K562 (cell line): ENCODE data around the gene MYL11. TPM values are rescaled to one million over a fixed set of nuclear protein-coding genes. Genes with fewer than 3 reads are reported as not detected.

Experiments
- ATAC-seq: fragments of 200-7000 bp; cut with Tn5 transposase; 3 replicates; pipeline ENCODE4 v1.9.1; 2020; ENCODE audit warnings: moderate library complexity
- BruUV-seq: library from RNA; stranded (reverse); fragments of 400-500 nt; replicated peaks from 2 replicates; lab custom pipeline; 2021; lab: Mats Ljungman, UMichigan
- CTCF ChIA-PET: fragments of 300-600 bp; formaldehyde crosslinking; extraction: SDS; loops from one replicate; lab custom pipeline; 2021; ENCODE audit warnings: low intra/inter-chr PET ratio; lab: Yijun Ruan, JAX
- POLR2A ChIA-PET: fragments of 300-600, 350-650 bp; sonication (Branson Sonifier 250); formaldehyde crosslinking; extraction: SDS; loops from one replicate; lab custom pipeline; 2021; ENCODE audit warnings: antibody characterized with exemption, inconsistent platforms; lab: Yijun Ruan, JAX
- DNase-seq, 4 experiments: peaks; one replicate each; pipeline versions ENCODE4 v3.0.0 to v3.0.0-alpha.2; 2011 to 2018; ENCODE audit warnings: low spot score in 3 of 4, mixed read lengths in 3 of 4; ENCODE audit errors: extremely low read depth in 1 of 4
- FAIRE-seq: peaks from 2 replicates; lab custom pipeline; 2011; peaks lifted over from hg19 to GRCh38; lab: Jason Lieb, UNC
- H2AFZ ChIP-seq: 2 replicates; pipeline ENCODE4 v1.6.0; 2011; ENCODE audit warnings: low read depth, low read length, control low read depth, inconsistent platforms
- H3K27ac ChIP-seq: fragments of 200-600 bp; 3 replicates; pipeline ENCODE4 v1.8.0; 2011; ENCODE audit warnings: low read depth, mild to moderate bottlenecking, control low read depth, inconsistent platforms, low read length, moderate library complexity, mixed read lengths; ENCODE audit errors: extremely low read depth
- H3K27me3 ChIP-seq, 2 experiments: fragments of 300-600 bp in 1 of 2; 2 replicates in 1 of 2; 3 replicates in 1 of 2; pipeline versions ENCODE4 v1.6.0 to v1.8.0; 2011; ENCODE audit warnings: inconsistent platforms in 2 of 2, low read length in 2 of 2, mild to moderate bottlenecking in 1 of 2, mixed read lengths in 1 of 2, moderate library complexity in 1 of 2; ENCODE audit not compliant: control insufficient read depth in 2 of 2, insufficient read depth in 2 of 2
- H3K36me3 ChIP-seq: fragments of 300-600 bp; 3 replicates; pipeline ENCODE4 v1.8.0; 2011; ENCODE audit warnings: mild to moderate bottlenecking, low read length, inconsistent platforms; ENCODE audit not compliant: control insufficient read depth, insufficient read depth
- H3K4me1 ChIP-seq, 2 experiments: fragments of 200-600 bp in 1 of 2; replicated peaks in 1 of 2; 2 replicates in 1 of 2; 3 replicates in 1 of 2; pipeline versions ENCODE4 v1.5.1 to v1.8.0; 2011; ENCODE audit warnings: inconsistent platforms in 2 of 2, low read length in 2 of 2, mild to moderate bottlenecking in 1 of 2, mixed read lengths in 1 of 2, moderate library complexity in 1 of 2; ENCODE audit not compliant: control insufficient read depth in 2 of 2, insufficient read depth in 2 of 2
- H3K4me2 ChIP-seq: 2 replicates; pipeline ENCODE4 v1.6.1; 2011; ENCODE audit warnings: low read length, control low read depth, inconsistent platforms, mixed read lengths; ENCODE audit not compliant: insufficient read depth
- H3K4me3 ChIP-seq: fragments of 200-600 bp; sonication (generic), shearing (Covaris generic); 2 replicates; pipeline ENCODE4 v1.5.1; 2016; ENCODE audit warnings: control low read depth, inconsistent platforms
- H3K79me2 ChIP-seq: fragments of 200-600 bp; 3 replicates; pipeline ENCODE4 v1.8.0; 2011; ENCODE audit warnings: low read length, inconsistent platforms; ENCODE audit not compliant: control insufficient read depth, insufficient read depth
- H3K9ac ChIP-seq, 2 experiments: 2 replicates each; pipeline versions ENCODE4 v1.6.0 to v1.6.1; 2011; ENCODE audit warnings: low read depth in 2 of 2, low read length in 2 of 2, control low read depth in 1 of 2, inconsistent platforms in 1 of 2, mild to moderate bottlenecking in 1 of 2, mixed read lengths in 1 of 2; ENCODE audit not compliant: insufficient read depth in 1 of 2
- H3K9me1 ChIP-seq: one replicate; pipeline ENCODE4 v1.6.0; 2011; ENCODE audit warnings: inconsistent platforms, mild to moderate bottlenecking, low read length, moderate library complexity; ENCODE audit not compliant: control insufficient read depth, insufficient read depth
- H3K9me3 ChIP-seq: replicated peaks from 2 replicates; pipeline ENCODE4 v1.5.1; 2011; ENCODE audit warnings: low read depth, low read length, inconsistent platforms; ENCODE audit not compliant: control insufficient read depth, insufficient read depth
- H4K20me1 ChIP-seq: replicated peaks from 2 replicates; pipeline ENCODE4 v1.6.1; 2011; ENCODE audit warnings: low read length, inconsistent platforms, mixed read lengths; ENCODE audit not compliant: control insufficient read depth, insufficient read depth
- FUS ChIP-seq: fragments of 200-400 bp; formaldehyde crosslinking; optimal IDR thresholded peaks from 2 replicates; pipeline ENCODE3; 2017; ENCODE audit warnings: low read depth, low read length
- MIER1 ChIP-seq: fragments of 450-650 bp; IDR thresholded peaks from 2 replicates; pipeline ENCODE4 v1.6.1; 2016; ENCODE audit warnings: antibody characterized with exemption, mild to moderate bottlenecking, low read depth
- NEUROD1 ChIP-seq: fragments of 150-350 bp; IDR thresholded peaks from 2 replicates; pipeline ENCODE4 v1.6.1; 2014; ENCODE audit warnings: borderline replicate concordance, low read length, low read depth; ENCODE audit not compliant: partially characterized antibody
- SIN3A ChIP-seq, 2 experiments: fragments of 150-350 bp in 1 of 2; IDR thresholded peaks; 2 replicates each; pipeline ENCODE4 v1.6.1; 2011 to 2016; ENCODE audit warnings: borderline replicate concordance in 2 of 2, low read depth in 2 of 2, low read length in 2 of 2, mild to moderate bottlenecking in 2 of 2, moderate library complexity in 2 of 2; ENCODE audit not compliant: control insufficient read depth in 1 of 2
- SPI1 ChIP-seq: IDR thresholded peaks from 2 replicates; pipeline ENCODE4 v1.6.1; 2011; ENCODE audit warnings: low read depth, low read length, control low read depth, borderline replicate concordance
- ZFX ChIP-seq: sonication (generic); formaldehyde crosslinking; IDR thresholded peaks from 2 replicates; pipeline ENCODE4 v1.8.0; 2022; ENCODE audit warnings: mild to moderate bottlenecking, missing genetic modification reagents, moderate library complexity
- ZKSCAN3 ChIP-seq: fragments of 250-450 bp; sonication (Bioruptor Pico); IDR thresholded peaks from 2 replicates; pipeline ENCODE4 v1.4.0; 2020
- ZNF76 ChIP-seq: fragments of 250-450 bp; sonication (Bioruptor Pico); IDR thresholded peaks from 2 replicates; pipeline ENCODE4 v1.4.0; 2020; ENCODE audit warnings: mild to moderate bottlenecking, moderate library complexity, borderline replicate concordance
- WGBS: fragments of 100-300 bp; shearing (Covaris generic); methylation state at CpG from one replicate; pipeline ENCODE4 v1.1.6; 2016; ENCODE audit warnings: low coverage, mixed read lengths; ENCODE audit not compliant: insufficient coverage; ENCODE audit errors: missing lambda C conversion rate; 5-methylcytosine and 5-hydroxymethylcytosine counted together
- in situ Hi-C: fragments of 300-500 bp; cut with MboI; formaldehyde crosslinking; loops from 4 replicates; pipeline ENCODE4 v1.15.0; 2018; ENCODE audit warnings: inconsistent platforms, mixed read lengths
- intact Hi-C: fragments of 100-400 bp; cut with micrococcal nuclease; formaldehyde crosslinking; loops from 2 replicates; pipeline ENCODE4 v1.14.2; 2022
- polyA plus RNA-seq, 8 experiments: library from polyadenylated mRNA; depleted of rRNA in 4 of 8; stranded (reverse) in 5 of 8; unstranded in 3 of 8; fragments of >200 nt; fragmentation: Nextera tagmentation in 2 of 8; fragmentation: Illumina TruSeq in 1 of 8; extraction: Ambion mirVana in 2 of 8; extraction: Trizol in 1 of 8; gene quantifications; 2 replicates each; pipeline versions ENCODE4 v1.2.1 to v1.2.3, GENCODE V29; 2011 to 2014; ENCODE audit warnings: inconsistent platforms in 1 of 8, missing spikeins in 1 of 8
- total RNA-seq, 7 experiments: library from RNA; depleted of rRNA in 6 of 7; stranded (reverse); fragments of >200 nt in 6 of 7; fragmentation: Illumina TruSeq in 2 of 7; extraction: Trizol in 2 of 7; gene quantifications; 2 replicates each; pipeline versions ENCODE4 v1.2.1 to v1.2.3, GENCODE V29; 2011 to 2021; ENCODE audit warnings: low replicate concordance in 1 of 7
- TF ChIP-seq, protein P1 (sequence below): sonication (generic); formaldehyde crosslinking; IDR thresholded peaks from 2 replicates; pipeline ENCODE4 v1.9.0; 2022; ENCODE audit warnings: mild to moderate bottlenecking, missing genetic modification reagents

Gene MYL11
- total and polyA plus RNA-seq, 9 of the 15 experiments (the other 6 are each of a cell fraction or from before 2014, with no cell fraction given), result 0.31 to 1.5 (median 0.73) TPM; not detected in 4

DNA sequence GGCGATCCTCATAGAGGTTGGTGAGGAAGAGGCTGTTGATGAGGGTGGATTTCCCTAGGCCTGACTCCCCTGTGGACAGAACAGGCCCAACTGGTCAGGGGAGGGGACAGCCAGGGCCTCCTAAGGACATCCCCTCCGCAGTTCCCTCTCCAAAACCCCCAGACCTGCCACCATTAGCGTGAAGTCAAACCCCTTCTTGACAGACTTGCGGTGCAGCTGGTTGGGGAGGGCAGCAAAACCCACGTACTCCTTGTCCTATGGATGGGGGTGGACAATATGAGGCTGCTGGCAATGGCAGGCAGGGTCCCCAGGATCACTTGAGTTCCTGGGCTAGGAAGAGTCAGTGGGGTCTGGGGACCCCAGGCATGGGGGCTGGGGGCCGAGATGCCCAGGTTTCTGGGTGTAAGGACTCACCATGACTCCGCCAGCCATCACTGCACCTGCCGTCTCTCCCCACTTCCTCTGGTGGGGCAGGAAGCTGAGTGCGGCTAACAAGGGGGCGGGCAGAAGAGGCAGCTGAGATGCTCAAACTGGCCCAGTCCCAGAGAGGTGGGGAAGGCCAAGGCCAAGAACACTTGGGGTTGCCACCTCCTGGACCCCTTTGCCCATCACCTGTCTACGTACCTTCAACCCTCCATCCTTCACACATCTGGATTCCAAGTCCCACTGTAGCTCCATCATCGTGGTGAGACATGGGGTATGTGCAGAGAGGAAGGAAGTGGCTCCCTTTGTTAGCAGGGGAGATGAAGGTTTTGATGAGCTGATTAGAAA, 7.7 kb downstream of the MYL11 start, which contains the start of gene SEPTIN1:
TSS of gene SEPTIN1 (minus strand) at position 451 of the 771 bp plus-strand sequence. CDS start at position 432, 19 bp downstream.
- no peak for ATAC-seq
- H3K27ac ChIP-seq, result peak within 1 kb of the TSS; percentile 91
- WGBS, result 67% methylated on average over 9 of the region's 12 CpGs

More for the DNA sequence above, 7.7 kb downstream of the MYL11 start, which contains the start of gene SEPTIN1:
- H3K9ac ChIP-seq, result peak within 1 kb of the TSS; percentile 75 to 87
- peaks cover 16% of the 10 kb centered on the region for H3K79me2 ChIP-seq
- peaks cover 34 to 50% of the 10 kb centered on the region in 2 experiments for H3K4me1 ChIP-seq
- H4K20me1 ChIP-seq, result no peaks in the 10 kb centered on the region
- peak in 1 of 4 experiments; percentile 7 for DNase-seq
- ChIA-PET POLR2A (interaction anchor here (0.6 to 1.6 kb wide), 9 partner anchors 7 to 514 kb away, joined by 3 to 5 read pairs (median 4); partner anchors contain the start of gene CTF1), CTCF (no interaction called here)
- H3K4me2 ChIP-seq, result peak within 1 kb of the TSS; percentile 60
- BruUV-seq, result no TSS peak
- TF ChIP-seq ZNF76 (CRISPR knock-in tag) (no peak), ZFX (CRISPR knock-in tag) (peak; percentile 35; the same call in 1 of the 2 replicates), SIN3A (IDR thresholded peaks at IDR 0.05; ENCODE audit: borderline replicate concordance in 2 of 2, control insufficient read depth in 1 of 2, low read depth in 2 of 2, low read length in 2 of 2) (no peak), FUS (no peak), MIER1 (no peak), NEUROD1 (no peak), SPI1 (0 out of 2 replicates have a peak, but pooled peaks have one; percentile 19), ZKSCAN3 (CRISPR knock-in tag) (no peak)
- TF ChIP-seq, protein P1, sequence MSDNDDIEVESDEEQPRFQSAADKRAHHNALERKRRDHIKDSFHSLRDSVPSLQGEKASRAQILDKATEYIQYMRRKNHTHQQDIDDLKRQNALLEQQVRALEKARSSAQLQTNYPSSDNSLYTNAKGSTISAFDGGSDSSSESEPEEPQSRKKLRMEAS (CRISPR knock-in tag), result 0 out of 2 replicates have a peak, but pooled peaks have one; percentile 12
- intact Hi-C loops (no loop called here), in situ Hi-C loops (no loop called here)
- no peak for FAIRE-seq
- H3K4me3 ChIP-seq, result no peak within 1 kb of the TSS
- H3K9me3 ChIP-seq, result no peaks in the 10 kb centered on the region
- no peaks in the 10 kb centered on the region for H3K9me1 ChIP-seq
- H3K36me3 ChIP-seq, result peaks cover 7% of the 10 kb centered on the region; the same call in 1 of the 3 replicates
- H3K27me3 ChIP-seq, result no peaks in the 10 kb centered on the region
- peak within 1 kb of the TSS; percentile 72 for H2AFZ ChIP-seq
